HG03558 (cell line): ENCODE data around the gene CRABP1.

Source experiments
- ATAC-seq: cut with Tn5 transposase; IDR thresholded peaks from one replicate; pipeline ENCODE4 v1.9.1; 2021; ENCODE audit warnings: moderate number of reproducible peaks; ENCODE audit not compliant: unreplicated experiment; ENCODE audit errors: extremely low read depth

Gene CRABP1

GRCh38 chr15:78316283-78317083 lies 23.7 kb upstream of the CRABP1 start:
- no peak for ATAC-seq

DNA sequence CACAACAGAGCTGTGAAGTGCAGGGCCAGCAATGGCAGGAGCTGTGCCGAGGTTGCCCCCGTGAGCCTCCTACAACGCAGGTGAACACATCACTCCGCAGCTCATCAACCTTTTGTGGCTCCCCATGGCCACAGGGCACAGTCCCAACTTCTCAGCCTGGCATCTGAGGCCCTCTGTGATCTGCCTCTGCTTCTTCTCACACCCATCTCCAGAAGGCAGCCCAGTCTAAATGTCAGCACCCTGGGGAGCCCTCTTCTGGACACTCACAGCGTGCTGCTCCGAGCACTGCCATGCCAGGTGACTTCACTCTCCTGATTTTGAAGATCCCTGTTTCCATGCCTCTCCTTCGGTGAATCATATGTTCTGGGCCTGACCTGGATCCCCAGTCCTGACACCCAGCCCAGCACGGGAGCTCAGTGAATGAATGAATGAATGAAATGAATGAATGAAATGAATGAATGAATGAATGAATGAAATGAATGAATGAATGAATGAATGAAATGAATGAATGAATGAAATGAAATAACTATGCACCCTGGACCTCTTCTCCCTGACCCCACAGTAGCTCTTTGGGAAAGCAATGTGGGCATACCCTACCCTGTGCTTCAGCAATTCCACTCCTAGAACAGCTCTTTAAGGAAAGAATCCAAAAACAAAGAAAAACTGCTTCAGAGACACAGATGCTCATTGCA lies 22.9 kb upstream of the CRABP1 start:
- ATAC-seq = no peak

GRCh38 chr15:78319588-78319987 lies 20.6 kb upstream of the CRABP1 start:
- no peak for ATAC-seq

GRCh38 chr15:78320183-78320582 lies 20.0 kb upstream of the CRABP1 start:
- ATAC-seq = no peak

- no peak for ATAC-seq
Measured at GRCh38 chr15:78321041-78321570, 19.0 kb upstream of the CRABP1 start.

DNA sequence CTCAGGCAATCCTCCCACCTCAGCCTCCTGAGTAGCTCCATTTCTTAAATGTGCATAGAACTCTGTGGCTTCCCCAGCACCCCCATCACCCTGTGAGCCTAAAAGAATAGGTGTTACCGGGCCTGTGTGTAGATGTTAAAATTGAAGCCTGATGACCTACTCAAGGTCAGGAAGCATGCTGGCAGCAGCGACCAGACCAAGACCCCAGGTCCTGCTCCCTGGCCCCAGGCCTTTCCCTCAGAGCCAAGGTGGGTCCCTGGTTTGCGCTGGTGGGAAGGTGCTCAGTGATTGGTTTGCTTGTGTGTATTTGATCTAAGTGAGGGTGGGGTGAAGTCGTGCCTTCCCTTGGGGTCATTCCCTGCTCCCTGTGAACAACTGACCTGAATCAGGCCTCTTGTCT lies 18.4 kb upstream of the CRABP1 start:
- no peak for ATAC-seq

- no peak for ATAC-seq
Measured at GRCh38 chr15:78322243-78322642, 17.9 kb upstream of the CRABP1 start.

DNA sequence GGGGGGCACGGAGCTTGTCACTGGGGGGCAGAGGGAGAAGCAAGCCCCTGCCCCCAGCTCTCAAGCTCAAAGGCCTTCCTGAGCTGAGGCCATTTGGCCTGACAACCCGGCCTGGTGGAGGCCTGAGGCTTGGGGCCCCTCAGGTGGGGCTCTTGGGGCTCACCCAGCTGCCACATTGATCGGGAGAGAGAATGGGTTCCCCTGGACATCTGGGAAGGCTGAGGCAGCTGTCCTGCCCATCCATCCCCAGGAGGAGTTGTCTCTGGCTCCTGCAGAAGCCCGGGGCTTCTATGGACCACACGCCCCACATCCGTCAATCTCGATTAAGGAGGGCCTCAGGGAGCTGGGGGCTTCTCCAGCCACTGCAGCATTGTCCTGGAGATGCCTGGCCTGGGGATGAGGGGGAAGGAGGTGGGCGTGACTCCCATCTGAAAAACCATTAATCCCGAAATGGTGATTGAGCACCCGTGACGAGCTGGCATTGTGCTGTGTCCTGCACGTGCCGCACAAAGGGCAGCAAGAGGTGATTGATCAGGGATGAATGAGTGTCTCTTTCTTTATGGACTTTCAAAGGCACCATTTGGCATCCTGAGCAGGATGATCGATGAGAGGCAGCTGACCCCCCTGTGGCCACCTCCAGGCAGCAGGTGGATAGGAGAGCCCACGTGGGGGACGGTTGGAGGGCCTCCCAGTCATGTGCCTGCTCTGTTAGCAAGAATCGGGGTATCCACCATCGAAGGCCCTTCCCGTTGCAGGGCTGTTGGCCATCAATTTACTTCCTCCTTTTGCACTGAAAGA lies 17.2 kb upstream of the CRABP1 start:
- ATAC-seq = no peak

- no peak for ATAC-seq
Measured at GRCh38 chr15:78323693-78324092, 16.5 kb upstream of the CRABP1 start.

DNA sequence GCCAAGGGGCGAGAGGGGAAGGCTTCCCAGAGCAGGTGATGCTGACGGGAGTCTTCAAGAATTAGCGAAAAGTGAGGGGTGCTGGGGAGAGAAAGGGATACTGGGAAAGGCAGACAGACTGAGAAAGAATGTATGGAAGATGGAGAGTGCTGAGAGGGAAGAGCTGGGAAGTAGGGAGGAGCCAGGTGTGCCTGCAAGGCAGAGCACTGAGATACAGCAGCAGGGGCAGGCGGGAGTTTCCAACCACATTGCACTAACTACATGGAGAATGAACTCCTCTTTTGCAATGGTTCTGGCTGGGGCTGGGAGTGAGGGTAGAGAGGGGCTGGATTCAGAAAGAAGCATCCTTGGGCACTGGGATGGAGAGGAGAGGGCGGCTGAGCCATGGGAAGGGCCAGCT lies 16.0 kb upstream of the CRABP1 start:
- ATAC-seq = no peak

- no peak for ATAC-seq
Measured at GRCh38 chr15:78325092-78325843, 14.9 kb upstream of the CRABP1 start.

GRCh38 chr15:78327466-78327865 lies 12.7 kb upstream of the CRABP1 start:
- no peak for ATAC-seq

GRCh38 chr15:78329625-78330024 lies 10.5 kb upstream of the CRABP1 start:
- ATAC-seq = no peak

DNA sequence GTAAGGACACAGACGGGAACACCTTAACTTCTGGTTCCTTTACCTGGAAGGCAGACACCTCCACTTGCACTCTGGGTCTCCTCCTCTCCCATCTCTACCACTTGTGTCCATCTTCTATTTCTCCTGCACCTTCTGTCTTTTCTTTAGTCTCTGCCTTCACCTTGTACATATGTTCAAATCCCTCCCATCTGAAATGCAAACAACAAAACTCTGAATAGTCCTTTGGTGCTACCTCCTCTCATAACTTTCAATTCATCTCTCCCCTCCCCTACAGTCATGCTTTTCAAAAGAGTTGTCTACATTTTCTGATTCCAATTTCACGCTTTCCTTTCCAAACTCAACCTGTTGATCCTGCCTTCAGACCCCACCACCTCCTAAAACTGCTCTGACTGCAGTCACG lies 5.3 kb upstream of the CRABP1 start:
- no peak for ATAC-seq

- no peak for ATAC-seq
Measured at GRCh38 chr15:78335985-78336384, 4.2 kb upstream of the CRABP1 start.

DNA sequence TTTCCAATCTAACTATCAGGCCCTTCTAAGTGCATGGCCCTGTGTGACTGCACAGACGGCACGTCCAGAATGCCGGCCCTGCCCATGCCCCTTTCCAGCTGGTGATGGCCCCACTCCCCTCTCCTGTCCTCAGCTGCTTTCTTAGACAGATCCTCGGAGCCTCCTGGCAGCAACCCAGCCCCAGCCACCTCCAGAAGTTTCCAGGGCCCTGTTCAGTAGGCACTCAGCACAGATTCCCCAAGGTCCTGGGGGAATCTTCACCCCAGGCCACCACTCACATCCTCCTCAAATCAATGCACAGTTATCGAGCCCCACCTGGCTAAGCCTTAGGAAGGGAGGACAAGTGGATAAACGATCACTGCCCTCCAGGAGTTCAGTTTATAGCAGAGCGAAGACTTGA lies 1.4 kb upstream of the CRABP1 start:
- ATAC-seq = no peak

DNA sequence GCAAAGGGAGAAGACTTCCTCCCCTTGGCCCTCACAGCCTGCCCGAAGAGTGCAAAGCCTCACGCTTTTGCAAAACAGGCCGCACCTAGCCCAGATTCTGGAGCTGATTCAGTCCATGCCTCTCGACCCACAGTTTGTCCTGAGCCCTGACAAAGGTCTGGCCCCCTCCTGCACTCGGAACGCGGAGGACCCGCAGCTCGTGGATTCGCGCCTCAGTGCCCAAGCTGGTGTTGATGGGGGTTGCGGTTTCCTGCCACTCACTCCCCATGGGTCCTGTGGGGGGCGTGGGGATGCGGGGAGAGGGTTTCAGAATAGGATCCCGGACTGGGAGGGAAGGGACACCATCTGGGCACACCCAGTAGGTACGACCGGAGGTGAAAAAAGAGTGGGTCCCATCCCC lies 594 bp upstream of the CRABP1 start:
- no peak for ATAC-seq

DNA sequence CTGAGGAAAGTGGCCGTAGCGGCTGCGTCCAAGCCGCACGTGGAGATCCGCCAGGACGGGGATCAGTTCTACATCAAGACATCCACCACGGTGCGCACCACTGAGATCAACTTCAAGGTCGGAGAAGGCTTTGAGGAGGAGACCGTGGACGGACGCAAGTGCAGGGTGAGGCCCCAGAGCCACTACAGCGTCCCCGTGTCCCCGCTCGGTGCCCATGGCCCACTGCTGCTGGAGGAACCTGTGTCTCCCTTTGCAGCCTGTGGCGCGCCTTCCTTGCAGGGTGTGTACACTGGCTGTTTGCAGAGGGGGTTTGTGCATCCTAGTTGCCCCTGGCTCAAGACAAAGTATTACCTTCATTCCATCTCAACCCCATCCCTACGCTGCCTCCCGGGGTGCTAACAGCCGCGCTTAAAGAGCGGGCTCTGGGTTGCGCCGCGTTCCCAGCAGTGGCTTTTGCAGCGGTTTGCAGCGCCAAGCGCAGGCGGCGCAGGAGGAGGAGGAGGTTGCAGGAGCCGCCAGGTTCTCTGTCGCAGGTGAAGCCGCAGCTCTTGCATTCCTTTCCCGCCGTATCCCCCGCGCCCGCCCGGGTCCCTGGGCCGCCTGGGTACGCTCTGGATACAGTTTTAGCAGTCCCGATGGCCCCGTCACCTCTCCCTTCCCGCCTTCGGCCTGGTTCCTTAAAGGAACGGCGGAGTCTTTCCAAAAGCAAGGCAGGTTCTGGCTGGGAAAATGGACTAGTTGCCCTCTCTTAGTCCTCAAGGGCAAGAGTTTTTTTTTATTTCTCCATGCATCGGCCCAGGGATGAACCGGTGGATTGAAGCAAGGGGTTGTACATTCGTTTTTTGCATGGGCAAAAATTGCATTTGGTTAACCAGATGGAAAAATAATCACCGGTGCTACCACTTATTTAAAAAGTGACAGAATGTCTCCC lies 1.2 kb downstream of the CRABP1 start:
- ATAC-seq = no peak

GRCh38 chr15:78342021-78342420 lies 1.9 kb downstream of the CRABP1 start:
- ATAC-seq = no peak
